Lower leg skin (tissue), 4 donors: ENCODE measurements around the gene PABPN1L. TPM values are rescaled to one million over a fixed set of nuclear protein-coding genes. Genes with fewer than 3 reads are reported as not detected.
"Not testable (repeated sequence)": the region's sequence is repeated elsewhere in the genome, so short reads cannot be mapped to it uniquely, and the experiment has no call there.

Source experiments
- DNase-seq, 2 donors: peaks; one replicate each; pipeline ENCODE4 v3.0.0-alpha.2; 2019; ENCODE audit warnings: low spot score in 2 of 2
- H3K4me3 ChIP-seq: fragments of 200-600 bp; sonication (generic); 2 replicates; pipeline ENCODE4 v1.5.1; 2017; ENCODE audit warnings: mild to moderate bottlenecking, low read depth; ENCODE audit not compliant: poor library complexity, severe bottlenecking
- POLR2A ChIP-seq, 2 donors: fragments of 450-650 bp; IDR thresholded peaks; one replicate each; pipeline ENCODE4 v1.6.1; 2016 to 2017; ENCODE audit warnings: antibody characterized with exemption in 2 of 2, mild to moderate bottlenecking in 1 of 2, moderate library complexity in 1 of 2
- WGBS, 2 donors: methylation state at CpG; one replicate each; pipeline ENCODE4 v1.1.5; 2018; 5-methylcytosine and 5-hydroxymethylcytosine counted together
- intact Hi-C: fragments of 100-400 bp; cut with DNase I; formaldehyde crosslinking; loops from one replicate; pipeline ENCODE4 v1.15.0; 2023; ENCODE audit warnings: low total_unique reads
- total RNA-seq, 4 donors: library from RNA; depleted of rRNA; stranded (reverse); fragments of >200 nt; gene quantifications; one replicate each; pipeline ENCODE4 v1.1.0, GENCODE V29; 2016
- TF ChIP-seq, protein P1 (sequence below), 3 donors: fragments of 450-650 bp; IDR thresholded peaks; one replicate each; pipeline ENCODE4 v1.5.1; 2016; ENCODE audit warnings: antibody characterized with exemption in 3 of 3, mild to moderate bottlenecking in 3 of 3, moderate library complexity in 2 of 3

PABPN1L gene
- total RNA-seq, 4 donors from 2014 or later: not detected

DNA sequence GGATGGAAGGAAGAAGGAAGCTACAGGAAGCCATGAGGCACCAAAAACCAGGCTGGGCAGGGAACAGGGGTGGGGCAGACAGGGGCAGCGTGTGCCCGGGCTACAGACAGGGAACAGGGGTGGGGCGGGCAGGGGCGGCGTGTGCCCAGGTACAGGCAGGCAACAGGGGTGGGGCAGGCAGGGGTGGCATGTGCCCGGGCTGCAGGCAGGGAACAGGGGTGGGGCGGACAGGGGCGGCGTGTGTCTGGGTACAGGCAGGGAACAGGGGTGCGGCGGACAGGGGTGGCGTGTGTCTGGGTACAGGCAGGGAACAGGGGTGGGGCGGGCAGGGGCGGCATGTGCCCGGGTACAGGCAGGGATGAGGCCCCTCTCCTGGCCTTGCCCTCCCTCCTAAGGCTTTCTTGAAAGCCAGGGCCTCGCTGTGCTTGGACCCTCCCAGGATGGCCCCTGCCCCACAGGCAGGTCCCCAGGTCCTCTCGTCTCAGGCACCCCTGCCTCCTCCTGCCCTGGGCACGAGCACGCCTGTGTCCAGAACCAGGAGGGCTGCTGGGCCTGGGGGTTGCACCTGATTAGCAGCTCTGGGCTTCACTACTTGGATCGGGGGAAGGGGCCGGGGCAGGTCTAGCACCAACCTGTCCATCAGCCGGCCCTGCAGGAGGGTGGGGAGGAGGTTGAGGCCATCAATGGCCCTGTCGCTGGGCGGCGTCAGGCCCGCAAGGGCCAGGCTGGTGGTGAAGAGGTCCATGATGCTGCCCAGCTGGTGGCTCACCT, 40.2 kb downstream of the PABPN1L start:
- TF ChIP-seq POLR2A (IDR thresholded peaks at IDR 0.05): no peak
- TF ChIP-seq, protein P1, sequence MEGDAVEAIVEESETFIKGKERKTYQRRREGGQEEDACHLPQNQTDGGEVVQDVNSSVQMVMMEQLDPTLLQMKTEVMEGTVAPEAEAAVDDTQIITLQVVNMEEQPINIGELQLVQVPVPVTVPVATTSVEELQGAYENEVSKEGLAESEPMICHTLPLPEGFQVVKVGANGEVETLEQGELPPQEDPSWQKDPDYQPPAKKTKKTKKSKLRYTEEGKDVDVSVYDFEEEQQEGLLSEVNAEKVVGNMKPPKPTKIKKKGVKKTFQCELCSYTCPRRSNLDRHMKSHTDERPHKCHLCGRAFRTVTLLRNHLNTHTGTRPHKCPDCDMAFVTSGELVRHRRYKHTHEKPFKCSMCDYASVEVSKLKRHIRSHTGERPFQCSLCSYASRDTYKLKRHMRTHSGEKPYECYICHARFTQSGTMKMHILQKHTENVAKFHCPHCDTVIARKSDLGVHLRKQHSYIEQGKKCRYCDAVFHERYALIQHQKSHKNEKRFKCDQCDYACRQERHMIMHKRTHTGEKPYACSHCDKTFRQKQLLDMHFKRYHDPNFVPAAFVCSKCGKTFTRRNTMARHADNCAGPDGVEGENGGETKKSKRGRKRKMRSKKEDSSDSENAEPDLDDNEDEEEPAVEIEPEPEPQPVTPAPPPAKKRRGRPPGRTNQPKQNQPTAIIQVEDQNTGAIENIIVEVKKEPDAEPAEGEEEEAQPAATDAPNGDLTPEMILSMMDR (IDR thresholded peaks at IDR 0.05): no peak
- WGBS, 2 donors: 75 to 83% methylated on average over 21 to 26 of the region's 26 CpGs
- H3K4me3 ChIP-seq: no peak overlapping the region
- DNase-seq: no peak
- intact Hi-C loops: no loop called here

DNA sequence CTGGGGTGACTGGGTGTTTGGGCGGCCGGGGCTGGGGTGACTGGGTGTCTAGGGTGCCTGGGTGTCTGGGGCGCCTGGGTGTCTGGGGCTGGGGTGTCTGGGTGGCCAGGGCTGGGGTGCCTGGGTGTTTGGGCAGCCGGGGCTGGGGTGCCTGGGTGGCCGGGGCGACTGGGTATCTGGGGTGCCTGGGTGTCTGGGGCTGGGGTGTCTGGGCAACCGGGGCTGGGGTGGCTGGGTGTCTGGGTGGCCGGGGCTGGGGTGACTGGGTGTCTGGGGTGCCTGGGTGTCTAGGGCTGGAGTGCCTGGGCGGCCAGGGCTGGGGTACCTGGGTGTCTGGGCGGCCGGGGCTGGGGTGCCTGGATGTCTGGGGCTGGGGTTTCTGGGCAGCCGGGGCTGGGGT, 41.3 kb downstream of the PABPN1L start:
- intact Hi-C loops: no loop called here
- WGBS, 2 donors: 87 to 92% methylated on average over 10 to 11 of the region's 12 CpGs
- H3K4me3 ChIP-seq: no peak overlapping the region
- TF ChIP-seq, protein P1 (IDR thresholded peaks at IDR 0.05): no peak
- no peak for TF ChIP-seq POLR2A (IDR thresholded peaks at IDR 0.05)
- DNase-seq: no peak

DNA sequence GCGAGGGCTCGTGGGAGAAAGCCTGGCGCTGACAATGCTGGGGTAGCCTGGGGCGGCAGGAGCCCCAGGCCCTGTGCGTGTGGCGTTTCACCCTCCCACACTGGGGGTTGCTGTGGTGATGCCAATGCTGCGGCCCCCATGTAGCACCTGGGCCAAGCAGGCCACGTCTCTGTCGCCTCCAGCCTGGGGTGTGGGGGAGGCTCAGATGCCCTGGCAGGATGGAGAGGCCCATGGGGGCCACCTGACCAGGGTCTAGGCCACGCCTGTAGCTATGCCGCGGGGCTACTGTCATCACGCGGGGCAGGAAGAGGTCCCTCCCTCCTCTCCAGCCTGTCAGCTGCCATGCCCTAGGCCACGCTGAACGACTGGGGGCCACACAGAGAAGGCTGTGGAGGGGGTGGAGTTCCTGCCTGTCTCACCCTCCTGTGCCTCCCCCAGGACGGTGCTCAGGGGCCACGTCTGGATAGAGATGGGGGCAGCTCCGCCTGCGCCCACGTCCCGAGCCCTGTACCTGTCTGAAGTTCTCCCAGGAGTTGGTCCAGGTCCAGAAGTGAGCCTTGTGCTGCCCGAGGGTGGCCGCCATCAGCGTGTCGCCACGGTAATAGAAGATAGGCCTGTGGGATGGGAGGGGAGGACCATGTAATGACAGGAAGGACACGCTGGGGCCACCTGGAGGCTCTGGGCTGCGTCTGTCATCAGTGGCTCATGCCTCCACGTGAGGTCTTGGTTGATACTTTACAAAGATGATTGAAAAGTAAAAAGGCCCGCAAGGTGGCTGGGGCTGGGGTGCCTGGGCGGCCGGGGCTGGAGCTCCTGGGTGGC, 42.0 kb downstream of the PABPN1L start:
- no peak overlapping the region for H3K4me3 ChIP-seq
- WGBS, 2 donors: 87 to 89% methylated on average over 29 to 33 of the region's 33 CpGs
- TF ChIP-seq POLR2A (IDR thresholded peaks at IDR 0.05): no peak
- TF ChIP-seq, protein P1 (IDR thresholded peaks at IDR 0.05): no peak
- intact Hi-C loops: no loop called here
- no peak for DNase-seq

DNA sequence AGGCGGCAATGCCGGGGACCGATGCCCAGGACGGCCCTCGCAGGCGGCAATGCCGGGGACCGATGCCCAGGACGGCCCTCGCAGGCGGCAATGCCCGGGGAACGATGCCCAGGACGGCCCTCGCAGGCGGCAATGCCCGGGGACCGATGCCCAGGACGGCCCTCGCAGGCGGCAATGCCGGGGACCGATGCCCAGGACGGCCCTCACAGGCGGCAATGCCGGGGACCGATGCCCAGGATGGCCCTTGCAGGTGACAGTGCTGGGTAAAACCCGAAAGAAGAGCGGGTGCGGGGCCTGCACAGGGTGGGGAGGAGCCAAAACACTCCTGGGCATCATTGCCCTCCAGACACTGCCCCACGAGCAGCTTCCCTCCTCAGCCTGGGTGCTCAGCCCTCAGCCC, 42.8 kb downstream of the PABPN1L start:
- DNase-seq, H3K4me3 ChIP-seq, intact Hi-C loops: not testable (repeated sequence)
- 97 to 98% methylated on average over 15 to 19 of the region's 31 CpGs for WGBS, 2 donors

DNA sequence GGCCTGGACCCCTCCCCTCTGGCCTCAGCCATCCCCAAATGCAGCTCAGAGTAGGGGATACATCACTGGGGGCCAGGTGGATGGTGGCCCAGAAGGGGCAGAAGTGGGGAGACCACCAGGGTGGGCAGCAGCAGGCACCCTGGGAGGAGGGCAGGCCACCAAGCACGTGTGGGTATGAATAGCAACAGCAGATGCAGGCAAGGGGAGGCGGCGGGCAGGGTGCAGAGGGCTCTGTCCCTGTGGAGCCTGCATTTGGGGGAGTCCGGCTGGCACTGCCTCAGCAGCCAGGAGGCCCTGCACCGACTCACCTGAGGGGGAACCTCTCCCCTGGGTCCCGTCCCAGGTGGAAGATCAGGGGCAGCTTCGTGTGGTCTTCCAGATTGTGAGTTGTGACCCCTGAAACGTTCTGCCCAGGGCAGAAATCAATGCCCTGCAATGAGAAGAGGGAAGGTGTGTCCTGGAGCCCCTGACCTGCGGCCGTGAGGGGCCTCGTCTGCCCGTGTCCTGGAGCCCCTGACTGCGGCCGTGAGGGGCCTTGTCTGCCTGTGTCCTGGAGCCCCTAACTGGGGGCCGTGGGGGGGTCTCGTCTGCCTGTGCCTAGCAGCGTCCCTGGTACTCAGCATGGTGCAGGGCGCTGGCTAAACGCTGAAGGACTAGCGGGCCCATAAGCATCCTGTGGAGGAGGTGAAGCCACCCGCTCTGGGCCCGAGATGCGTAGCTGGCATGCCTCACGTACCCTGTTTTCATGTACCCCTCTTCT, 44.0 kb downstream of the PABPN1L start:
- WGBS, 2 donors: 93 to 95% methylated on average over 22 to 24 of the region's 24 CpGs
- intact Hi-C loops: no loop called here

More for the DNA sequence above, 44.0 kb downstream of the PABPN1L start:
- no peak overlapping the region for H3K4me3 ChIP-seq
- TF ChIP-seq POLR2A (IDR thresholded peaks at IDR 0.05): no peak
- TF ChIP-seq, protein P1 (IDR thresholded peaks at IDR 0.05): no peak
- DNase-seq: no peak
